Measurements from ENCODE around the gene ALPK3. TPM values are rescaled to one million over a fixed set of nuclear protein-coding genes. Genes with fewer than 3 reads are reported as not detected.
A peak's percentile ranks its signal among the peaks of the same experiment; 100 is the strongest.

The ALPK3 gene
- total RNA-seq, 1 donor from 2014 or later: 0.21 TPM

GRCh38 chr15:84788500-84788899 lies 28.7 kb upstream of the ALPK3 start:
- Mint-ChIP-seq H3K4me1 (peaks cover 30% of the 10 kb centered on the region), H3K36me3 (ENCODE audit: low read depth) (peaks cover 42% of the 10 kb centered on the region), H3K27me3 (no peaks in the 10 kb centered on the region), H3K4me3 (no peak overlapping the region), H3K27ac (peak overlapping the region; percentile 69), H3K9me3 (no peaks in the 10 kb centered on the region)
- intact Hi-C loops (cut with micrococcal nuclease): no loop called here
- no peak for DNase-seq

- Mint-ChIP-seq H3K4me3 (no peak overlapping the region), H3K27ac (no peak overlapping the region), H3K4me1 (peaks cover 25% of the 10 kb centered on the region), H3K9me3 (no peaks in the 10 kb centered on the region), H3K36me3 (ENCODE audit: low read depth) (peaks cover 34% of the 10 kb centered on the region), H3K27me3 (no peaks in the 10 kb centered on the region)
- no peak for DNase-seq
- intact Hi-C loops (cut with micrococcal nuclease): no loop called here
These were observed 27.4 kb upstream of the ALPK3 start for GRCh38 chr15:84789762-84790161.

- Mint-ChIP-seq H3K27me3 (no peaks in the 10 kb centered on the region), H3K27ac (peak overlapping the region; percentile 16), H3K36me3 (ENCODE audit: low read depth) (peaks cover 33% of the 10 kb centered on the region), H3K9me3 (no peaks in the 10 kb centered on the region), H3K4me3 (no peak overlapping the region), H3K4me1 (peaks cover 19% of the 10 kb centered on the region)
- intact Hi-C loops (cut with micrococcal nuclease): no loop called here
- DNase-seq: no peak
These were observed 26.5 kb upstream of the ALPK3 start for GRCh38 chr15:84790676-84791075.

GRCh38 chr15:84791763-84792162 lies 25.4 kb upstream of the ALPK3 start:
- peak overlapping the region; percentile 10 for H3K27ac Mint-ChIP-seq
- no peaks in the 10 kb centered on the region for H3K27me3 Mint-ChIP-seq
- intact Hi-C loops (cut with micrococcal nuclease): no loop called here
- H3K4me3 Mint-ChIP-seq: no peak overlapping the region
- H3K4me1 Mint-ChIP-seq: peaks cover 17% of the 10 kb centered on the region
- no peak for DNase-seq
- no peaks in the 10 kb centered on the region for H3K9me3 Mint-ChIP-seq
- H3K36me3 Mint-ChIP-seq (ENCODE audit: low read depth): peaks cover 31% of the 10 kb centered on the region

- no peaks in the 10 kb centered on the region for H3K27me3 Mint-ChIP-seq
- no peak overlapping the region for H3K4me3 Mint-ChIP-seq
- intact Hi-C loops (cut with micrococcal nuclease): no loop called here
- no peaks in the 10 kb centered on the region for H3K9me3 Mint-ChIP-seq
- no peak overlapping the region for H3K27ac Mint-ChIP-seq
- DNase-seq: no peak
- peaks cover 10% of the 10 kb centered on the region for H3K4me1 Mint-ChIP-seq
- peaks cover 30% of the 10 kb centered on the region for H3K36me3 Mint-ChIP-seq (ENCODE audit: low read depth)
These were observed 23.6 kb upstream of the ALPK3 start for GRCh38 chr15:84793431-84794161.

GRCh38 chr15:84794162-84794547 lies 23.0 kb upstream of the ALPK3 start:
- intact Hi-C loops (cut with micrococcal nuclease): no loop called here
- Mint-ChIP-seq H3K9me3 (no peaks in the 10 kb centered on the region), H3K4me3 (no peak overlapping the region), H3K27ac (no peak overlapping the region), H3K27me3 (no peaks in the 10 kb centered on the region), H3K36me3 (ENCODE audit: low read depth) (peaks cover 32% of the 10 kb centered on the region), H3K4me1 (peaks cover 8% of the 10 kb centered on the region)
- no peak for DNase-seq

- DNase-seq: no peak
- Mint-ChIP-seq H3K27me3 (no peaks in the 10 kb centered on the region), H3K4me3 (no peak overlapping the region), H3K36me3 (ENCODE audit: low read depth) (peaks cover 40% of the 10 kb centered on the region), H3K9me3 (no peaks in the 10 kb centered on the region), H3K27ac (no peak overlapping the region), H3K4me1 (peaks cover 8% of the 10 kb centered on the region)
- intact Hi-C loops (cut with micrococcal nuclease): no loop called here
These were observed 22.0 kb upstream of the ALPK3 start for GRCh38 chr15:84795186-84795585.

- intact Hi-C loops (cut with micrococcal nuclease): no loop called here
- no peak overlapping the region for H3K4me3 Mint-ChIP-seq
- no peak overlapping the region for H3K27ac Mint-ChIP-seq
- H3K27me3 Mint-ChIP-seq: no peaks in the 10 kb centered on the region
- no peak for DNase-seq
- no peaks in the 10 kb centered on the region for H3K4me1 Mint-ChIP-seq
- H3K36me3 Mint-ChIP-seq (ENCODE audit: low read depth): peaks cover 35% of the 10 kb centered on the region
- no peaks in the 10 kb centered on the region for H3K9me3 Mint-ChIP-seq
These were observed 19.9 kb upstream of the ALPK3 start for GRCh38 chr15:84797212-84797611.

- H3K4me1 Mint-ChIP-seq: no peaks in the 10 kb centered on the region
- DNase-seq: no peak
- H3K9me3 Mint-ChIP-seq: no peaks in the 10 kb centered on the region
- H3K27me3 Mint-ChIP-seq: no peaks in the 10 kb centered on the region
- intact Hi-C loops (cut with micrococcal nuclease): no loop called here
- no peak overlapping the region for H3K27ac Mint-ChIP-seq
- H3K4me3 Mint-ChIP-seq: no peak overlapping the region
- H3K36me3 Mint-ChIP-seq (ENCODE audit: low read depth): peaks cover 36% of the 10 kb centered on the region
These were observed 19.4 kb upstream of the ALPK3 start for GRCh38 chr15:84797801-84798200.

GRCh38 chr15:84798436-84798946 lies 18.7 kb upstream of the ALPK3 start:
- Mint-ChIP-seq H3K4me3 (no peak overlapping the region), H3K27ac (no peak overlapping the region), H3K9me3 (no peaks in the 10 kb centered on the region), H3K27me3 (no peaks in the 10 kb centered on the region), H3K36me3 (ENCODE audit: low read depth) (peaks cover 38% of the 10 kb centered on the region), H3K4me1 (no peaks in the 10 kb centered on the region)
- intact Hi-C loops (cut with micrococcal nuclease): no loop called here
- DNase-seq: no peak

- no peak for DNase-seq
- Mint-ChIP-seq H3K4me1 (no peaks in the 10 kb centered on the region), H3K27me3 (no peaks in the 10 kb centered on the region), H3K27ac (no peak overlapping the region), H3K36me3 (ENCODE audit: low read depth) (peaks cover 38% of the 10 kb centered on the region), H3K4me3 (no peak overlapping the region), H3K9me3 (no peaks in the 10 kb centered on the region)
- intact Hi-C loops (cut with micrococcal nuclease): no loop called here
These were observed 17.5 kb upstream of the ALPK3 start for GRCh38 chr15:84799511-84800187.

GRCh38 chr15:84800365-84800806 lies 16.8 kb upstream of the ALPK3 start:
- Mint-ChIP-seq H3K9me3 (no peaks in the 10 kb centered on the region), H3K27ac (no peak overlapping the region), H3K4me3 (no peak overlapping the region), H3K36me3 (ENCODE audit: low read depth) (peaks cover 36% of the 10 kb centered on the region), H3K27me3 (no peaks in the 10 kb centered on the region), H3K4me1 (no peaks in the 10 kb centered on the region)
- DNase-seq: no peak
- intact Hi-C loops (cut with micrococcal nuclease): no loop called here

- no peak for DNase-seq
- H3K4me1 Mint-ChIP-seq: no peaks in the 10 kb centered on the region
- H3K27me3 Mint-ChIP-seq: no peaks in the 10 kb centered on the region
- no peak overlapping the region for H3K27ac Mint-ChIP-seq
- H3K9me3 Mint-ChIP-seq: no peaks in the 10 kb centered on the region
- H3K36me3 Mint-ChIP-seq (ENCODE audit: low read depth): peaks cover 23% of the 10 kb centered on the region
- intact Hi-C loops (cut with micrococcal nuclease): no loop called here
- no peak overlapping the region for H3K4me3 Mint-ChIP-seq
These were observed 12.9 kb upstream of the ALPK3 start for GRCh38 chr15:84804005-84804900.

- Mint-ChIP-seq H3K4me3 (no peak overlapping the region), H3K4me1 (no peaks in the 10 kb centered on the region), H3K27me3 (no peaks in the 10 kb centered on the region), H3K36me3 (ENCODE audit: low read depth) (peaks cover 17% of the 10 kb centered on the region), H3K9me3 (no peaks in the 10 kb centered on the region), H3K27ac (no peak overlapping the region)
- DNase-seq: no peak
- intact Hi-C loops (cut with micrococcal nuclease): no loop called here
These were observed 11.9 kb upstream of the ALPK3 start for GRCh38 chr15:84805221-84805620.

Measured in activated CD4-positive, alpha-beta T cell treated with anti-CD3 and anti-CD28 coated beads, Interleukin-2, amount 10 ng/mL, durations not matched to agents 24 days and 14 days (primary cell).